ENCODE results near the gene PTDSS2. TPM values are rescaled to one million over a fixed set of nuclear protein-coding genes. Genes with fewer than 3 reads are reported as not detected.

Gene PTDSS2
- total and polyA plus RNA-seq, 2 experiments from 2014 or later = 22.7 to 145 TPM

GRCh38 chr11:413120-414081 lies 36.7 kb upstream of the PTDSS2 start (continued):
- TF ChIP-seq, protein P1, sequence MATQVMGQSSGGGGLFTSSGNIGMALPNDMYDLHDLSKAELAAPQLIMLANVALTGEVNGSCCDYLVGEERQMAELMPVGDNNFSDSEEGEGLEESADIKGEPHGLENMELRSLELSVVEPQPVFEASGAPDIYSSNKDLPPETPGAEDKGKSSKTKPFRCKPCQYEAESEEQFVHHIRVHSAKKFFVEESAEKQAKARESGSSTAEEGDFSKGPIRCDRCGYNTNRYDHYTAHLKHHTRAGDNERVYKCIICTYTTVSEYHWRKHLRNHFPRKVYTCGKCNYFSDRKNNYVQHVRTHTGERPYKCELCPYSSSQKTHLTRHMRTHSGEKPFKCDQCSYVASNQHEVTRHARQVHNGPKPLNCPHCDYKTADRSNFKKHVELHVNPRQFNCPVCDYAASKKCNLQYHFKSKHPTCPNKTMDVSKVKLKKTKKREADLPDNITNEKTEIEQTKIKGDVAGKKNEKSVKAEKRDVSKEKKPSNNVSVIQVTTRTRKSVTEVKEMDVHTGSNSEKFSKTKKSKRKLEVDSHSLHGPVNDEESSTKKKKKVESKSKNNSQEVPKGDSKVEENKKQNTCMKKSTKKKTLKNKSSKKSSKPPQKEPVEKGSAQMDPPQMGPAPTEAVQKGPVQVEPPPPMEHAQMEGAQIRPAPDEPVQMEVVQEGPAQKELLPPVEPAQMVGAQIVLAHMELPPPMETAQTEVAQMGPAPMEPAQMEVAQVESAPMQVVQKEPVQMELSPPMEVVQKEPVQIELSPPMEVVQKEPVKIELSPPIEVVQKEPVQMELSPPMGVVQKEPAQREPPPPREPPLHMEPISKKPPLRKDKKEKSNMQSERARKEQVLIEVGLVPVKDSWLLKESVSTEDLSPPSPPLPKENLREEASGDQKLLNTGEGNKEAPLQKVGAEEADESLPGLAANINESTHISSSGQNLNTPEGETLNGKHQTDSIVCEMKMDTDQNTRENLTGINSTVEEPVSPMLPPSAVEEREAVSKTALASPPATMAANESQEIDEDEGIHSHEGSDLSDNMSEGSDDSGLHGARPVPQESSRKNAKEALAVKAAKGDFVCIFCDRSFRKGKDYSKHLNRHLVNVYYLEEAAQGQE (IDR thresholded peaks at IDR 0.05; ENCODE audit: unreplicated experiment) = no peak
- TF ChIP-seq NANOG (IDR thresholded peaks at IDR 0.05; ENCODE audit: borderline replicate concordance) (no peak), EZH2 (IDR thresholded peaks at IDR 0.05; ENCODE audit: low read depth, unreplicated experiment) (no peak), EZH2phosphoT487 (IDR thresholded peaks at IDR 0.05; ENCODE audit: unreplicated experiment) (no peak), ZNF331 (CRISPR knock-in tag; IDR thresholded peaks at IDR 0.05; ENCODE audit: low read depth) (no peak), ZNF114 (CRISPR knock-in tag; IDR thresholded peaks at IDR 0.05) (no peak)
- TF ChIP-seq, protein P2, sequence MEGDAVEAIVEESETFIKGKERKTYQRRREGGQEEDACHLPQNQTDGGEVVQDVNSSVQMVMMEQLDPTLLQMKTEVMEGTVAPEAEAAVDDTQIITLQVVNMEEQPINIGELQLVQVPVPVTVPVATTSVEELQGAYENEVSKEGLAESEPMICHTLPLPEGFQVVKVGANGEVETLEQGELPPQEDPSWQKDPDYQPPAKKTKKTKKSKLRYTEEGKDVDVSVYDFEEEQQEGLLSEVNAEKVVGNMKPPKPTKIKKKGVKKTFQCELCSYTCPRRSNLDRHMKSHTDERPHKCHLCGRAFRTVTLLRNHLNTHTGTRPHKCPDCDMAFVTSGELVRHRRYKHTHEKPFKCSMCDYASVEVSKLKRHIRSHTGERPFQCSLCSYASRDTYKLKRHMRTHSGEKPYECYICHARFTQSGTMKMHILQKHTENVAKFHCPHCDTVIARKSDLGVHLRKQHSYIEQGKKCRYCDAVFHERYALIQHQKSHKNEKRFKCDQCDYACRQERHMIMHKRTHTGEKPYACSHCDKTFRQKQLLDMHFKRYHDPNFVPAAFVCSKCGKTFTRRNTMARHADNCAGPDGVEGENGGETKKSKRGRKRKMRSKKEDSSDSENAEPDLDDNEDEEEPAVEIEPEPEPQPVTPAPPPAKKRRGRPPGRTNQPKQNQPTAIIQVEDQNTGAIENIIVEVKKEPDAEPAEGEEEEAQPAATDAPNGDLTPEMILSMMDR (conservative IDR thresholded peaks at IDR 0.05; ENCODE audit: low read depth in 2 of 2) = no peak

- Histone ChIP-seq H3K27ac (ENCODE audit: low read depth) (no peak overlapping the region), H3F3A (replicated peaks; ENCODE audit: low read depth) (peaks cover 7% of the 10 kb centered on the region), H4K20me1 (replicated peaks; ENCODE audit: insufficient read depth) (no peaks in the 10 kb centered on the region; the same call in 1 of the 2 replicates), H3K36me3 (ENCODE audit: insufficient read depth) (no peaks in the 10 kb centered on the region), H3K4me2 (no peak overlapping the region), H2AFZ (no peak overlapping the region), H3K79me2 (replicated peaks; ENCODE audit: insufficient read depth) (peaks cover 5% of the 10 kb centered on the region), H3K4me3 (no peak overlapping the region), H3K9me2 (ENCODE audit: insufficient read depth) (no peaks in the 10 kb centered on the region), H3K27me3 (ENCODE audit: insufficient read depth) (no peaks in the 10 kb centered on the region), H3K4me1 (ENCODE audit: insufficient read depth) (peaks cover 7% of the 10 kb centered on the region; the same call in 1 of the 2 replicates)
- H3K27ac Mint-ChIP-seq = no peak overlapping the region
- H3K4me3 Mint-ChIP-seq = no peak overlapping the region; the same call in 2 of the 3 replicates
- peaks cover 26% of the 10 kb centered on the region for H3K4me1 Mint-ChIP-seq
- DNase-seq (ENCODE audit: low spot score) = no peak
- no peaks in the 10 kb centered on the region for H3K36me3 Mint-ChIP-seq (ENCODE audit: low read depth)
- ATAC-seq = no peak
- peaks cover 23% of the 10 kb centered on the region for H3K27me3 Mint-ChIP-seq (ENCODE audit: insufficient read depth, low read depth, poor library complexity)
- TF ChIP-seq JUNB (IDR thresholded peaks at IDR 0.05; ENCODE audit: unreplicated experiment) = no peak
- TF ChIP-seq EZH2phosphoT487 (IDR thresholded peaks at IDR 0.05; ENCODE audit: unreplicated experiment) = no peak
- TF ChIP-seq POLR2AphosphoS5 (IDR thresholded peaks at IDR 0.05; ENCODE audit: low read depth) = no peak
- TF ChIP-seq ZNF114 (CRISPR knock-in tag; IDR thresholded peaks at IDR 0.05) = no peak
- no peaks in the 10 kb centered on the region for H3K9me3 Mint-ChIP-seq
Observed at GRCh38 chr11:414318-414857, 35.7 kb upstream of the PTDSS2 start.

Measured in GM23338 (cell line).